ENCODE results near the gene TCF12. TPM values are rescaled to one million over a fixed set of nuclear protein-coding genes. Genes with fewer than 3 reads are reported as not detected.
A peak's percentile ranks its signal among the peaks of the same experiment; 100 is the strongest.

The TCF12 gene
- polyA plus RNA-seq, 3 donors: 15.8 to 52.5 (median 27.6) TPM

GRCh38 chr15:57152133-57152532, 233.7 kb downstream of the TCF12 start:
- Histone ChIP-seq H3K4me3 (replicated peaks in 1 of 3; ENCODE audit: low read depth in 2 of 3, low read length in 3 of 3) (no peak overlapping the region), H3K4me2 (replicated peaks; ENCODE audit: extremely low read depth, low read length, poor library complexity, severe bottlenecking) (no peak overlapping the region), H3K27me3 (ENCODE audit: control insufficient read depth in 2 of 2, insufficient read depth in 2 of 2, low read length in 2 of 2) (no peaks in the 10 kb centered on the region), H3K4me1 (ENCODE audit: control insufficient read depth in 1 of 2, insufficient read depth in 2 of 2, low read length in 2 of 2) (peaks cover 17 to 37% of the 10 kb centered on the region in 2 donors), H3K27ac (ENCODE audit: low read depth in 1 of 2, low read length in 2 of 2) (peak overlapping the region in 1 of 2 donors; percentile 20), H3K9ac (ENCODE audit: insufficient read depth, low read length, poor library complexity, severe bottlenecking) (no peak overlapping the region), H3K79me2 (ENCODE audit: insufficient read depth, low read length) (peaks cover 15% of the 10 kb centered on the region), H2AFZ (ENCODE audit: insufficient read depth, low read depth, low read length, poor library complexity, severe bottlenecking) (no peak overlapping the region), H4K20me1 (ENCODE audit: insufficient read depth, low read length) (no peaks in the 10 kb centered on the region), H3K36me3 (replicated peaks in 1 of 2; ENCODE audit: control insufficient read depth in 1 of 2, insufficient read depth in 2 of 2, low read length in 2 of 2) (peaks cover 0 to 14% of the 10 kb centered on the region in 2 donors), H3K9me3 (replicated peaks in 1 of 2; ENCODE audit: control insufficient read depth in 1 of 2, insufficient read depth in 1 of 2, low read length in 2 of 2) (peaks cover 7 to 13% of the 10 kb centered on the region in 2 donors)
- Mint-ChIP-seq H3K27me3 (ENCODE audit: low read depth in 3 of 3) (no peaks in the 10 kb centered on the region), H3K9me3 (peaks cover 11 to 21% (median 17%) of the 10 kb centered on the region in 7 donors), H3K4me3 (no peak overlapping the region), H3K4me1 (peaks cover 42% of the 10 kb centered on the region), H3K36me3 (peaks cover 19 to 30% of the 10 kb centered on the region in 2 donors), H3K27ac (no peak overlapping the region)
- TF ChIP-seq CTCF (IDR thresholded peaks at IDR 0.05): no peak
- intact Hi-C loops (cut with micrococcal nuclease): no loop called here
- WGBS (ENCODE audit: insufficient coverage): 100% methylated on average over 1 of the region's 1 CpG
- no peak for DNase-seq

DNA sequence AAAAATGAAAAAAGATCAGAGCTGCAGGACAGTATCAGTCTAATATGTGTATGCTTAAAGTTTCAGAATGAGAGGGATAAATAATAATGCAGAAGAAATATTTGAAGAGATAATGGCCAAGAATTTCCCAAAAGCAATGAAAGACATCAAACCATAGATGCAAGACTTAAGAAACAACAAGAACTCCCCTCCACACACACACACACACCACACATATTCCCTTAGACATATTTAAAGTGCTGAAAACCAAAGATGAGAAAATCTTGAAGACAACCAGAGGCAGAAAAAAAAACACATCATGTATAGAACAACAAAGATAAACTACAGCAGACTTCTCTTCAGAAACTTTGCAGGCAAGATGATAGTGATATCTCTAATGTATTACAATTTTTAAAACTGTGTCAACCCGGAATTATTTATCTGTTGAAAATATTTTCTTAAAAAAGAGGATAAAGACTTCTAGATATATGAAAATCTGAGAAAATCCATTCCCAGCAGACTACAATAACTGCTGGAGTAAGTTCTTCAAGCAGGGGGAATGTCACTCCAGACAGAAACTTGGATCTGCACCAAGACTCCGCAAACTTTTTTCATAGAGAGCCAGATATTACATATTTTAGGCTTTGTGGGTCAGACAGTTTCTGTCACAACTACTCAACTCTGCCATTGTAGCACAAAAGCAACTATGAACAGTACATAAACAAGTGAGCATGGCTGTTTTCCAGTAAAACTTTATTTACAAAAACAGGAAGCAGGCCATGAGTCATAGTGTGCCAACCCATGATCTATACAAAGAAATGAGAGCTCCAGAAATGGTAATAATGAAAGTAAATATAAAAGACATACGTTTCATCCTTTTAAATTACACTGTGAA, 234.5 kb downstream of the TCF12 start:
- Histone ChIP-seq H3K4me3 (replicated peaks in 1 of 3; ENCODE audit: low read depth in 2 of 3, low read length in 3 of 3) (peak overlapping the region in 1 of 3 experiments; percentile 24), H3K27me3 (ENCODE audit: control insufficient read depth in 2 of 2, insufficient read depth in 2 of 2, low read length in 2 of 2) (no peaks in the 10 kb centered on the region), H4K20me1 (ENCODE audit: insufficient read depth, low read length) (no peaks in the 10 kb centered on the region), H3K4me2 (replicated peaks; ENCODE audit: extremely low read depth, low read length, poor library complexity, severe bottlenecking) (peak overlapping the region; percentile 6), H3K36me3 (replicated peaks in 1 of 2; ENCODE audit: control insufficient read depth in 1 of 2, insufficient read depth in 2 of 2, low read length in 2 of 2) (peaks cover 0 to 14% of the 10 kb centered on the region in 2 donors), H3K4me1 (ENCODE audit: control insufficient read depth in 1 of 2, insufficient read depth in 2 of 2, low read length in 2 of 2) (peaks cover 13 to 30% of the 10 kb centered on the region in 2 donors), H3K27ac (ENCODE audit: low read depth in 1 of 2, low read length in 2 of 2) (peak overlapping the region in 1 of 2 donors; percentile 56), H3K9me3 (replicated peaks in 1 of 2; ENCODE audit: control insufficient read depth in 1 of 2, insufficient read depth in 1 of 2, low read length in 2 of 2) (peaks cover 7 to 13% of the 10 kb centered on the region in 2 donors), H3K79me2 (ENCODE audit: insufficient read depth, low read length) (peaks cover 10% of the 10 kb centered on the region), H2AFZ (ENCODE audit: insufficient read depth, low read depth, low read length, poor library complexity, severe bottlenecking) (no peak overlapping the region), H3K9ac (ENCODE audit: insufficient read depth, low read length, poor library complexity, severe bottlenecking) (no peak overlapping the region)
- Mint-ChIP-seq H3K36me3 (peaks cover 21 to 31% of the 10 kb centered on the region in 2 donors), H3K4me3 (no peak overlapping the region), H3K4me1 (peaks cover 35% of the 10 kb centered on the region), H3K27me3 (ENCODE audit: low read depth in 3 of 3) (no peaks in the 10 kb centered on the region), H3K27ac (peak overlapping the region in 6 of 7 donors; percentile 17 to 75 (median 54)), H3K9me3 (peaks cover 11 to 21% (median 17%) of the 10 kb centered on the region in 7 donors)
- DNase-seq: peak; percentile 56 to 67 (median 64)
- 91% methylated on average over 1 of the region's 3 CpGs for WGBS (ENCODE audit: insufficient coverage)
- TF ChIP-seq CTCF (IDR thresholded peaks at IDR 0.05): no peak
- intact Hi-C loops (cut with micrococcal nuclease): no loop called here

Measured in CD14-positive monocyte (primary cell).